Measurements from ENCODE around the gene RPS15. TPM values are rescaled to one million over a fixed set of nuclear protein-coding genes. Genes with fewer than 3 reads are reported as not detected.

The RPS15 gene
- total and polyA plus RNA-seq, 9 of the 15 experiments (the other 6 are each of a cell fraction or from before 2014, with no cell fraction given) = 605 to 2,791 (median 957) TPM

- no peak for FAIRE-seq
- CTCF ChIA-PET (ENCODE audit: low intra/inter-chr PET ratio) = no interaction called here
Measured at GRCh38 chr19:1424192-1424955, 13.8 kb upstream of the RPS15 start.

More at GRCh38 chr19:1424192-1424955, 13.8 kb upstream of the RPS15 start:
- Histone ChIP-seq H3K9ac (ENCODE audit: insufficient read depth in 1 of 2, low read depth in 2 of 2, low read length in 2 of 2) (no peak overlapping the region), H3K79me2 (ENCODE audit: control insufficient read depth, insufficient read depth, low read length) (peaks cover 62% of the 10 kb centered on the region), H3K9me3 (replicated peaks; ENCODE audit: control insufficient read depth, insufficient read depth, low read depth, low read length) (no peaks in the 10 kb centered on the region), H2AFZ (ENCODE audit: low read depth, low read length) (no peak overlapping the region), H3K27ac (ENCODE audit: extremely low read depth, low read depth, low read length) (no peak overlapping the region), H3K27me3 (ENCODE audit: control insufficient read depth in 2 of 2, insufficient read depth in 2 of 2, low read length in 2 of 2) (no peaks in the 10 kb centered on the region), H3K4me1 (replicated peaks in 1 of 2; ENCODE audit: control insufficient read depth in 2 of 2, insufficient read depth in 2 of 2, low read length in 2 of 2) (peaks cover 0 to 47% of the 10 kb centered on the region in 2 experiments; a peak in 2 of 5 replicates), H3K9me1 (ENCODE audit: control insufficient read depth, insufficient read depth, low read length) (peaks cover 4% of the 10 kb centered on the region), H3K4me3 (no peak overlapping the region), H3K4me2 (ENCODE audit: insufficient read depth, low read length) (no peak overlapping the region), H3K36me3 (ENCODE audit: control insufficient read depth, insufficient read depth, low read length) (peaks cover 98% of the 10 kb centered on the region), H4K20me1 (replicated peaks; ENCODE audit: control insufficient read depth, insufficient read depth, low read length) (peaks cover 11% of the 10 kb centered on the region; the same call in 1 of the 2 replicates)
- in situ Hi-C loops (cut with MboI) = no loop called here
- intact Hi-C loops (cut with micrococcal nuclease) = no loop called here
- BruUV-seq (replicated peaks) = no TSS peak
- WGBS (ENCODE audit: insufficient coverage, low coverage, missing lambda C conversion rate) = 93% methylated on average over 26 of the region's 42 CpGs
- DNase-seq (ENCODE audit: extremely low read depth in 1 of 4, low spot score in 3 of 4) = peak in 1 of 4 experiments; percentile 29
- TF ChIP-seq ZNF124 (CRISPR knock-in tag; IDR thresholded peaks at IDR 0.05) (no peak), RBM22 (IDR thresholded peaks at IDR 0.05; ENCODE audit: low read depth, low read length, poor library complexity, severe bottlenecking) (peak; percentile 60), MAFK (IDR thresholded peaks at IDR 0.05; ENCODE audit: low read length) (no peak), RBFOX2 (IDR thresholded peaks at IDR 0.05; ENCODE audit: low read depth, low read length) (peak; percentile 26), ZNF263 (CRISPR knock-in tag; IDR thresholded peaks at IDR 0.05; ENCODE audit: borderline replicate concordance) (peak; percentile 30; the same call in 1 of the 2 replicates), HMBOX1 (IDR thresholded peaks at IDR 0.05) (no peak), POLR2G (IDR thresholded peaks at IDR 0.05; ENCODE audit: low read depth, low read length) (peak; percentile 67), KDM1A (IDR thresholded peaks at IDR 0.05) (peak in 1 of 2 experiments; percentile 70; a peak in 1 of 4 replicates), PKNOX1 (IDR thresholded peaks at IDR 0.05) (no peak), CREBBP (IDR thresholded peaks at IDR 0.05; ENCODE audit: low read depth, low read length) (no peak), ZNF444 (CRISPR knock-in tag; IDR thresholded peaks at IDR 0.05) (no peak)
- no peak for ATAC-seq
- POLR2A ChIA-PET = interaction anchor here (1.1 to 2.4 kb wide), 3 partner anchors 8 to 15 kb away, joined by 3 to 6 read pairs (median 3); no protein-coding TSS in a partner anchor

All from K562 (cell line).